Measurements from ENCODE around the gene ZFP57. TPM values are rescaled to one million over a fixed set of nuclear protein-coding genes. Genes with fewer than 3 reads are reported as not detected.

The ZFP57 gene
- total and polyA plus RNA-seq, 10 of the 15 experiments (the other 5 are each of a cell fraction or from before 2014, with no cell fraction given), result not detected

GRCh38 chr6:29656157-29656556 lies 24.8 kb downstream of the ZFP57 start:
- WGBS (ENCODE audit: insufficient coverage, insufficient replicate concordance, low lambda C conversion rate, missing lambda C conversion rate), result 9% methylated on average over 2 of the region's 2 CpGs
- in situ Hi-C loops (cut with MboI) (no loop called here), intact Hi-C loops (cut with micrococcal nuclease; ENCODE audit: unreplicated experiment) (loop anchor here (10.0 kb wide), 1 partner anchor 99 kb away; no protein-coding TSS in a partner anchor)
- no peaks in the 10 kb centered on the region for H3K36me3 ChIP-seq (ENCODE audit: control insufficient read depth in 2 of 2, insufficient read depth in 2 of 2, low read length in 1 of 2)
- no peak overlapping the region for H3K27ac ChIP-seq (ENCODE audit: control insufficient read depth, insufficient read depth)
- TF ChIP-seq SRF (IDR thresholded peaks at IDR 0.05; ENCODE audit: low read depth in 2 of 2, low read length in 2 of 2) (peak in 1 of 2 experiments; percentile 56; a peak in 1 of 4 replicates), USF1 (IDR thresholded peaks at IDR 0.05; ENCODE audit: borderline replicate concordance, extremely low read length, insufficient read depth, low read depth, low read length) (no peak), MEF2B (IDR thresholded peaks at IDR 0.05; ENCODE audit: partially characterized antibody, poor library complexity, severe bottlenecking) (peak; percentile 35), MEF2A (IDR thresholded peaks at IDR 0.05; ENCODE audit: insufficient read depth, low read depth, low read length) (peak; percentile 81)
- TF ChIP-seq, protein P1, sequence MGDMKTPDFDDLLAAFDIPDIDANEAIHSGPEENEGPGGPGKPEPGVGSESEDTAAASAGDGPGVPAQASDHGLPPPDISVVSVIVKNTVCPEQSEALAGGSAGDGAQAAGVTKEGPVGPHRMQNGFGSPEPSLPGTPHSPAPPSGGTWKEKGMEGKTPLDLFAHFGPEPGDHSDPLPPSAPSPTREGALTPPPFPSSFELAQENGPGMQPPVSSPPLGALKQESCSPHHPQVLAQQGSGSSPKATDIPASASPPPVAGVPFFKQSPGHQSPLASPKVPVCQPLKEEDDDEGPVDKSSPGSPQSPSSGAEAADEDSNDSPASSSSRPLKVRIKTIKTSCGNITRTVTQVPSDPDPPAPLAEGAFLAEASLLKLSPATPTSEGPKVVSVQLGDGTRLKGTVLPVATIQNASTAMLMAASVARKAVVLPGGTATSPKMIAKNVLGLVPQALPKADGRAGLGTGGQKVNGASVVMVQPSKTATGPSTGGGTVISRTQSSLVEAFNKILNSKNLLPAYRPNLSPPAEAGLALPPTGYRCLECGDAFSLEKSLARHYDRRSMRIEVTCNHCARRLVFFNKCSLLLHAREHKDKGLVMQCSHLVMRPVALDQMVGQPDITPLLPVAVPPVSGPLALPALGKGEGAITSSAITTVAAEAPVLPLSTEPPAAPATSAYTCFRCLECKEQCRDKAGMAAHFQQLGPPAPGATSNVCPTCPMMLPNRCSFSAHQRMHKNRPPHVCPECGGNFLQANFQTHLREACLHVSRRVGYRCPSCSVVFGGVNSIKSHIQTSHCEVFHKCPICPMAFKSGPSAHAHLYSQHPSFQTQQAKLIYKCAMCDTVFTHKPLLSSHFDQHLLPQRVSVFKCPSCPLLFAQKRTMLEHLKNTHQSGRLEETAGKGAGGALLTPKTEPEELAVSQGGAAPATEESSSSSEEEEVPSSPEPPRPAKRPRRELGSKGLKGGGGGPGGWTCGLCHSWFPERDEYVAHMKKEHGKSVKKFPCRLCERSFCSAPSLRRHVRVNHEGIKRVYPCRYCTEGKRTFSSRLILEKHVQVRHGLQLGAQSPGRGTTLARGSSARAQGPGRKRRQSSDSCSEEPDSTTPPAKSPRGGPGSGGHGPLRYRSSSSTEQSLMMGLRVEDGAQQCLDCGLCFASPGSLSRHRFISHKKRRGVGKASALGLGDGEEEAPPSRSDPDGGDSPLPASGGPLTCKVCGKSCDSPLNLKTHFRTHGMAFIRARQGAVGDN (IDR thresholded peaks at IDR 0.05), result no peak
- ChIA-PET CTCF (interaction anchor here (2.2 to 3.9 kb wide), 2 partner anchors 23 to 40 kb away, joined by 6 to 39 read pairs; partner anchors contain the start of gene GABBR1), POLR2A (no interaction called here), RAD21 (ENCODE audit: unreplicated experiment) (no interaction called here), SMC1A (ENCODE audit: uncharacterized antibody, unreplicated experiment) (no interaction called here)
- peak overlapping the region; percentile 71 for H3K4me2 ChIP-seq (ENCODE audit: control insufficient read depth, insufficient read depth)
- FAIRE-seq, result peak; percentile 89
- no peak overlapping the region for H3K9ac ChIP-seq (ENCODE audit: control insufficient read depth, insufficient read depth, low read length)
- no peaks in the 10 kb centered on the region for H4K20me1 ChIP-seq (ENCODE audit: control insufficient read depth, insufficient read depth)
- H2AFZ ChIP-seq (ENCODE audit: control insufficient read depth, low read depth, low read length), result peak overlapping the region; percentile 53
- peaks cover 17% of the 10 kb centered on the region for H3K4me1 ChIP-seq (ENCODE audit: control insufficient read depth, insufficient read depth, low read length)
- no peaks in the 10 kb centered on the region for H3K9me3 ChIP-seq (replicated peaks; ENCODE audit: control insufficient read depth, insufficient read depth, low read length)
- no peaks in the 10 kb centered on the region for H3K27me3 ChIP-seq (replicated peaks in 1 of 2; ENCODE audit: control insufficient read depth in 2 of 2, insufficient read depth in 2 of 2, low read length in 1 of 2)
- DNase-seq (ENCODE audit: low read depth, low spot score), result no peak
- H3K79me2 ChIP-seq (ENCODE audit: control insufficient read depth, insufficient read depth, low read length), result no peaks in the 10 kb centered on the region
- no TSS peak for BruUV-seq (replicated peaks)
- H3K4me3 ChIP-seq, result no peak overlapping the region
- no peak; the same call in 2 of the 3 replicates for ATAC-seq
